Activated CD4-positive, alpha-beta memory T cell treated with anti-CD3 and anti-CD28 coated beads for 36 hours (primary cell): Measurements from ENCODE around the gene LHX5. TPM values are rescaled to one million over a fixed set of nuclear protein-coding genes. Genes with fewer than 3 reads are reported as not detected.

Source experiments
- CTCF ChIA-PET: fragments of 350-600 bp; sonication (Branson Sonifier 250); formaldehyde crosslinking; loops from one replicate; lab custom pipeline; 2021; ENCODE audit warnings: antibody characterized with exemption, inconsistent platforms; lab: Charles Lee
- POLR2A ChIA-PET: fragments of 350-600 bp; sonication (Branson Sonifier 250); formaldehyde crosslinking; loops from one replicate; lab custom pipeline; 2021; ENCODE audit warnings: antibody characterized with exemption; lab: Charles Lee
- DNase-seq: peaks from one replicate; pipeline ENCODE4 v3.0.0-alpha.2; 2020
- H3K27ac Mint-ChIP-seq: one replicate; pipeline ENCODE4 v1.8.0; 2021; ENCODE audit warnings: mixed read lengths
- H3K27me3 Mint-ChIP-seq: one replicate; pipeline ENCODE4 v1.8.0; 2021; ENCODE audit warnings: mixed read lengths
- H3K36me3 Mint-ChIP-seq: one replicate; pipeline ENCODE4 v1.8.0; 2021; ENCODE audit warnings: mixed read lengths
- H3K4me1 Mint-ChIP-seq: one replicate; pipeline ENCODE4 v1.8.0; 2021; ENCODE audit warnings: low read depth, mixed read lengths
- H3K4me3 Mint-ChIP-seq: one replicate; pipeline ENCODE4 v1.8.0; 2021; ENCODE audit warnings: mild to moderate bottlenecking, mixed read lengths
- H3K9me3 Mint-ChIP-seq: one replicate; pipeline ENCODE4 v1.8.0; 2021; ENCODE audit warnings: mixed read lengths
- intact Hi-C: fragments of 100-400 bp; cut with micrococcal nuclease; formaldehyde crosslinking; loops from one replicate; pipeline ENCODE4 v1.15.1; 2023
- total RNA-seq, 2 experiments: library from RNA; stranded (reverse); gene quantifications; one replicate each; pipeline ENCODE4 v1.2.3, GENCODE V29; 2021

The LHX5 gene
- total RNA-seq, 2 experiments from 2014 or later, result not detected

GRCh38 chr12:113416091-113416754 is 55.4 kb downstream of the LHX5 start:
- Mint-ChIP-seq H3K4me3 (no peak overlapping the region), H3K4me1 (no peaks in the 10 kb centered on the region), H3K36me3 (no peaks in the 10 kb centered on the region), H3K9me3 (no peaks in the 10 kb centered on the region), H3K27ac (no peak overlapping the region), H3K27me3 (peaks cover 4% of the 10 kb centered on the region)
- ChIA-PET POLR2A (no interaction called here), CTCF (interaction anchor here (1.4 to 1.7 kb wide), 2 partner anchors 9 to 46 kb away, joined by 3 to 6 read pairs; no protein-coding TSS in a partner anchor)
- intact Hi-C loops, result no loop called here
- no peak for DNase-seq

GRCh38 chr12:113414519-113415038 is 57.1 kb downstream of the LHX5 start:
- peaks cover 6% of the 10 kb centered on the region for H3K27me3 Mint-ChIP-seq
- no peaks in the 10 kb centered on the region for H3K9me3 Mint-ChIP-seq
- intact Hi-C loops, result no loop called here
- H3K27ac Mint-ChIP-seq, result no peak overlapping the region
- DNase-seq, result no peak
- POLR2A ChIA-PET, result no interaction called here
- CTCF ChIA-PET, result interaction anchor here (1.4 to 2.5 kb wide), 2 partner anchors 10 to 48 kb away, joined by 3 to 14 read pairs; no protein-coding TSS in a partner anchor
- H3K4me1 Mint-ChIP-seq, result no peaks in the 10 kb centered on the region
- H3K36me3 Mint-ChIP-seq, result no peaks in the 10 kb centered on the region
- H3K4me3 Mint-ChIP-seq, result no peak overlapping the region

- Mint-ChIP-seq H3K4me1 (no peaks in the 10 kb centered on the region), H3K9me3 (no peaks in the 10 kb centered on the region), H3K4me3 (no peak overlapping the region), H3K27ac (no peak overlapping the region), H3K36me3 (no peaks in the 10 kb centered on the region), H3K27me3 (peaks cover 8% of the 10 kb centered on the region)
- DNase-seq, result no peak
- ChIA-PET POLR2A (no interaction called here), CTCF (interaction anchor here (2.5 kb wide), 1 partner anchor 12 kb away, joined by 14 read pairs; no protein-coding TSS in a partner anchor)
- intact Hi-C loops, result no loop called here
These were observed 58.2 kb downstream of the LHX5 start for GRCh38 chr12:113413488-113413939.

Other genes starting within 250 kb of the LHX5 start
- gene SLC8B1, start 136.8 kb downstream of the LHX5 start, total RNA-seq, result 10 to 100 TPM; 21.5 to 22.0 TPM
- 10 to 100 TPM; 18.3 to 18.8 TPM for gene PLBD2, start 113.3 kb downstream of the LHX5 start, total RNA-seq
- gene SDS, start 68.0 kb downstream of the LHX5 start, total RNA-seq, result not detected
- not detected for gene SDSL, start 49.5 kb downstream of the LHX5 start, total RNA-seq